Activated CD4-positive, alpha-beta T cell treated with anti-CD3 and anti-CD28 coated beads, Interleukin-2, amount 10 ng/mL, durations not matched to agents 24 days and 14 days (primary cell): ENCODE results near the gene PRODH2. TPM values are rescaled to one million over a fixed set of nuclear protein-coding genes. Genes with fewer than 3 reads are reported as not detected.

Source experiments
- DNase-seq: peaks from one replicate; pipeline ENCODE4 v3.0.0; 2022
- H3K27ac Mint-ChIP-seq: one replicate; pipeline ENCODE4 v1.8.0; 2022; ENCODE audit warnings: mild to moderate bottlenecking, mixed read lengths
- H3K27me3 Mint-ChIP-seq: one replicate; pipeline ENCODE4 v1.8.0; 2022; ENCODE audit warnings: mixed read lengths
- H3K36me3 Mint-ChIP-seq: one replicate; pipeline ENCODE4 v1.8.0; 2022; ENCODE audit warnings: low read depth, mild to moderate bottlenecking, mixed read lengths
- H3K4me1 Mint-ChIP-seq: one replicate; pipeline ENCODE4 v1.8.0; 2021; ENCODE audit warnings: mixed read lengths
- H3K4me3 Mint-ChIP-seq: one replicate; pipeline ENCODE4 v1.8.0; 2022; ENCODE audit warnings: mild to moderate bottlenecking, moderate library complexity, mixed read lengths
- H3K9me3 Mint-ChIP-seq: one replicate; pipeline ENCODE4 v1.8.0; 2021; ENCODE audit warnings: mixed read lengths
- intact Hi-C: fragments of 100-400 bp; cut with micrococcal nuclease; formaldehyde crosslinking; loops from one replicate; pipeline ENCODE4 v1.15.1; 2023
- total RNA-seq: library from RNA; stranded (reverse); gene quantifications from 2 replicates; pipeline ENCODE4 v1.2.3, GENCODE V29; 2022

The PRODH2 gene
- total RNA-seq: not detected in 2 replicates

- H3K4me3 Mint-ChIP-seq: no peak within 1 kb of the TSS
- H3K9me3 Mint-ChIP-seq: no peaks in the 10 kb centered on the region
- peaks cover 5% of the 10 kb centered on the region for H3K27me3 Mint-ChIP-seq
- H3K36me3 Mint-ChIP-seq: no peaks in the 10 kb centered on the region
- DNase-seq: no peak
- H3K4me1 Mint-ChIP-seq: no peaks in the 10 kb centered on the region
- no peak within 1 kb of the TSS for H3K27ac Mint-ChIP-seq
- intact Hi-C loops: no loop called here
These were observed at the start of gene PRODH2 for GRCh38 chr19:35812220-35813042. Gene PRODH2 (minus strand): TSS chr19:35812845. CDS start chr19:35812805, 40 bp downstream.

- Mint-ChIP-seq H3K27me3 (peaks cover 51% of the 10 kb centered on the region), H3K27ac (no peak overlapping the region), H3K4me1 (peaks cover 6% of the 10 kb centered on the region), H3K4me3 (no peak overlapping the region), H3K36me3 (no peaks in the 10 kb centered on the region), H3K9me3 (no peaks in the 10 kb centered on the region)
- intact Hi-C loops: no loop called here
- DNase-seq: no peak
These were observed 49.1 kb upstream of the PRODH2 start for GRCh38 chr19:35861640-35862160.

- no peak for DNase-seq
- Mint-ChIP-seq H3K27me3 (peaks cover 46% of the 10 kb centered on the region), H3K4me1 (peaks cover 6% of the 10 kb centered on the region), H3K9me3 (no peaks in the 10 kb centered on the region), H3K36me3 (no peaks in the 10 kb centered on the region), H3K27ac (no peak overlapping the region), H3K4me3 (no peak overlapping the region)
- intact Hi-C loops: no loop called here
These were observed 48.4 kb upstream of the PRODH2 start for GRCh38 chr19:35860818-35861639.

- peaks cover 47% of the 10 kb centered on the region for H3K27me3 Mint-ChIP-seq
- no peak for DNase-seq
- H3K9me3 Mint-ChIP-seq: no peaks in the 10 kb centered on the region
- no peak overlapping the region for H3K4me3 Mint-ChIP-seq
- intact Hi-C loops: no loop called here
- H3K4me1 Mint-ChIP-seq: peaks cover 6% of the 10 kb centered on the region
- H3K27ac Mint-ChIP-seq: no peak overlapping the region
- H3K36me3 Mint-ChIP-seq: no peaks in the 10 kb centered on the region
These were observed 47.8 kb upstream of the PRODH2 start for GRCh38 chr19:35860436-35860817.

- no peak for DNase-seq
- H3K27ac Mint-ChIP-seq: no peak overlapping the region
- H3K4me1 Mint-ChIP-seq: peaks cover 6% of the 10 kb centered on the region
- intact Hi-C loops: no loop called here
- H3K27me3 Mint-ChIP-seq: peaks cover 57% of the 10 kb centered on the region
- H3K36me3 Mint-ChIP-seq: no peaks in the 10 kb centered on the region
- no peak overlapping the region for H3K4me3 Mint-ChIP-seq
- H3K9me3 Mint-ChIP-seq: no peaks in the 10 kb centered on the region
These were observed 46.8 kb upstream of the PRODH2 start for GRCh38 chr19:35859414-35859813.

GRCh38 chr19:35858311-35858710 lies 45.7 kb upstream of the PRODH2 start:
- Mint-ChIP-seq H3K4me3 (peak overlapping the region; percentile 1), H3K9me3 (no peaks in the 10 kb centered on the region), H3K27me3 (peaks cover 60% of the 10 kb centered on the region), H3K4me1 (peaks cover 6% of the 10 kb centered on the region), H3K27ac (no peak overlapping the region), H3K36me3 (no peaks in the 10 kb centered on the region)
- DNase-seq: no peak
- intact Hi-C loops: no loop called here

- peaks cover 64% of the 10 kb centered on the region for H3K27me3 Mint-ChIP-seq
- intact Hi-C loops: no loop called here
- H3K36me3 Mint-ChIP-seq: no peaks in the 10 kb centered on the region
- H3K27ac Mint-ChIP-seq: no peak within 1 kb of the TSS
- DNase-seq: peak; percentile 90
- H3K4me3 Mint-ChIP-seq: peak within 1 kb of the TSS; percentile 87
- H3K4me1 Mint-ChIP-seq: peaks cover 8% of the 10 kb centered on the region
- H3K9me3 Mint-ChIP-seq: no peaks in the 10 kb centered on the region
These were observed 44.0 kb upstream of the PRODH2 start, which contains the start of gene KIRREL2 for GRCh38 chr19:35856546-35857149. Gene KIRREL2 (plus strand): TSS chr19:35856911. CDS start chr19:35857120, 209 bp downstream.

- H3K4me3 Mint-ChIP-seq: no peak overlapping the region
- intact Hi-C loops: no loop called here
- no peak for DNase-seq
- no peak overlapping the region for H3K27ac Mint-ChIP-seq
- no peaks in the 10 kb centered on the region for H3K36me3 Mint-ChIP-seq
- no peaks in the 10 kb centered on the region for H3K9me3 Mint-ChIP-seq
- peaks cover 5% of the 10 kb centered on the region for H3K4me1 Mint-ChIP-seq
- H3K27me3 Mint-ChIP-seq: peaks cover 52% of the 10 kb centered on the region
These were observed 40.6 kb upstream of the PRODH2 start for GRCh38 chr19:35853038-35853756.

- Mint-ChIP-seq H3K9me3 (no peaks in the 10 kb centered on the region), H3K4me3 (no peak within 1 kb of the TSS), H3K27ac (no peak within 1 kb of the TSS), H3K27me3 (peaks cover 52% of the 10 kb centered on the region), H3K36me3 (no peaks in the 10 kb centered on the region), H3K4me1 (peaks cover 5% of the 10 kb centered on the region)
- intact Hi-C loops: no loop called here
- no peak for DNase-seq
These were observed 39.6 kb upstream of the PRODH2 start, which contains the start of gene NPHS1 for GRCh38 chr19:35852029-35852780. Gene NPHS1 (minus strand): TSS chr19:35852504. CDS start chr19:35851837, 667 bp downstream.

GRCh38 chr19:35851213-35852028 lies 38.8 kb upstream of the PRODH2 start:
- no peak overlapping the region for H3K27ac Mint-ChIP-seq

GRCh38 chr19:35848919-35849505 lies 36.4 kb upstream of the PRODH2 start:
- Mint-ChIP-seq H3K27ac (no peak overlapping the region), H3K4me3 (no peak overlapping the region), H3K4me1 (peaks cover 14% of the 10 kb centered on the region), H3K27me3 (peaks cover 59% of the 10 kb centered on the region), H3K36me3 (no peaks in the 10 kb centered on the region), H3K9me3 (no peaks in the 10 kb centered on the region)
- intact Hi-C loops: no loop called here
- no peak for DNase-seq

More at GRCh38 chr19:35851213-35852028, 38.8 kb upstream of the PRODH2 start:
- Mint-ChIP-seq H3K4me3 (no peak overlapping the region), H3K36me3 (no peaks in the 10 kb centered on the region), H3K9me3 (no peaks in the 10 kb centered on the region), H3K4me1 (peaks cover 6% of the 10 kb centered on the region), H3K27me3 (peaks cover 54% of the 10 kb centered on the region)
- no peak for DNase-seq
- intact Hi-C loops: no loop called here

GRCh38 chr19:35848486-35848885 lies 35.8 kb upstream of the PRODH2 start:
- H3K4me1 Mint-ChIP-seq: peaks cover 14% of the 10 kb centered on the region
- no peaks in the 10 kb centered on the region for H3K36me3 Mint-ChIP-seq
- peaks cover 64% of the 10 kb centered on the region for H3K27me3 Mint-ChIP-seq
- intact Hi-C loops: no loop called here
- H3K27ac Mint-ChIP-seq: no peak overlapping the region
- no peaks in the 10 kb centered on the region for H3K9me3 Mint-ChIP-seq
- no peak overlapping the region for H3K4me3 Mint-ChIP-seq
- DNase-seq: no peak
